Activated T-helper 17 cell treated with anti-CD3 and anti-CD28 coated beads, Interleukin-2, amount 50 U/mL, for 72 hours (primary cell): Measurements from ENCODE around the gene C9orf78. TPM values are rescaled to one million over a fixed set of nuclear protein-coding genes. Genes with fewer than 3 reads are reported as not detected.
A peak's percentile ranks its signal among the peaks of the same experiment; 100 is the strongest.

Source experiments
- ATAC-seq: fragments of 150-1000 bp; cut with Tn5 transposase; replicated peaks from 2 replicates; pipeline ENCODE4 v1.10.0; 2021; ENCODE audit warnings: mild to moderate bottlenecking, moderate library complexity
- H3K27ac Mint-ChIP-seq: one replicate; pipeline ENCODE4 v1.8.0; 2022; ENCODE audit warnings: mixed read lengths
- H3K27me3 Mint-ChIP-seq: one replicate; pipeline ENCODE4 v1.8.0; 2022; ENCODE audit warnings: mixed read lengths
- H3K36me3 Mint-ChIP-seq: one replicate; pipeline ENCODE4 v1.8.0; 2022; ENCODE audit warnings: low read depth, mild to moderate bottlenecking, mixed read lengths
- H3K4me1 Mint-ChIP-seq: one replicate; pipeline ENCODE4 v1.8.0; 2022; ENCODE audit warnings: mixed read lengths
- H3K4me3 Mint-ChIP-seq: one replicate; pipeline ENCODE4 v1.8.0; 2022; ENCODE audit warnings: mild to moderate bottlenecking, mixed read lengths
- H3K9me3 Mint-ChIP-seq: one replicate; pipeline ENCODE4 v1.8.0; 2022; ENCODE audit warnings: mixed read lengths
- total RNA-seq, 2 donors: library from RNA; stranded (reverse); gene quantifications; one replicate each; pipeline ENCODE4 v1.2.3, GENCODE V29; 2022

C9orf78 gene
- total RNA-seq, 2 donors from 2014 or later = 23.4 to 73.3 TPM

- Mint-ChIP-seq H3K36me3 (peaks cover 94% of the 10 kb centered on the region), H3K27me3 (no peaks in the 10 kb centered on the region), H3K4me1 (peaks cover 19% of the 10 kb centered on the region)
Measured at GRCh38 chr9:129816501-129817435, 18.3 kb downstream of the C9orf78 start.

GRCh38 chr9:129815278-129815677 lies 19.8 kb downstream of the C9orf78 start:
- Mint-ChIP-seq H3K27me3 (no peaks in the 10 kb centered on the region), H3K36me3 (peaks cover 96% of the 10 kb centered on the region), H3K4me3 (no peak overlapping the region), H3K27ac (peak overlapping the region; percentile 73), H3K9me3 (no peaks in the 10 kb centered on the region), H3K4me1 (peaks cover 20% of the 10 kb centered on the region)
- ATAC-seq = no peak

More at GRCh38 chr9:129816501-129817435, 18.3 kb downstream of the C9orf78 start:
- no peak overlapping the region for H3K27ac Mint-ChIP-seq
- H3K9me3 Mint-ChIP-seq = no peaks in the 10 kb centered on the region
- no peak for ATAC-seq
- no peak overlapping the region for H3K4me3 Mint-ChIP-seq

DNA sequence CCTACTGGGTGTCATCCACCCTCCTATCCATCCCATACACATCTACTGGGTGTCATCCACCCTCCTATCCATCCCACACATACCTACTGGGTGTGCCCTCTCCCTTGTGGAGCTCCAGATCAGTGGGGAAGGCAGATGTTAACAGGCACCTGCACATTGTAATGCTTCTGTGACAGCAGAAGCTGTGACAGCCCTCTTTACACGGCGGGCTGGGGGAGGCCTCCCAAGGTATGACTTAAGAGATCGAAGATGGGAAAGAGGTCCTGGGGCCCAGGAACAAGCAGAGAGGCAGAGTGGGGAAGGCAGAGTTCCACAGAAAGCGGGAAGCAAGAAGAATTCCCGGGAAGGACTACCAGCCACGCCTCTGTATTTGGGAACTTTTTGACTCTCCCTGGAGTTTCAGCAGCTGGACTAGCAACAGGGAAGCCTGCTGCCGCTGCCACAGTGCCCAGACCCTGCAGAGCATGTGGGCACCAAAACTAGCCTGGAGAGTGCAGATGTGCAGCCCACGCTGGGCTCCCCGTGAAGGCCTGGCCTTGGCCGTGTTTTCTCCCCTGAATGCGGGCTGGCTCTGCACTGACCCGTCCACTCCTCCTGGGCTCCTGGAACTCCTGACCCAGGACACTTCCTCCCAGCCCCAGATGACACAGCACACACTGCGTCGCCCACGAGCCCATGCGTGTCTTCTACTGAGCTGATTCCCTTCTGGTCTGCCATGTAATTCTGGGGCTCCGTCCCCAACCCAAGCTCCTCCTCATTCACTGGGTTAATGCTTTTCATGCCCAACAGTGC lies 20.4 kb downstream of the C9orf78 start:
- peaks cover 99% of the 10 kb centered on the region for H3K36me3 Mint-ChIP-seq
- H3K4me3 Mint-ChIP-seq = no peak overlapping the region

DNA sequence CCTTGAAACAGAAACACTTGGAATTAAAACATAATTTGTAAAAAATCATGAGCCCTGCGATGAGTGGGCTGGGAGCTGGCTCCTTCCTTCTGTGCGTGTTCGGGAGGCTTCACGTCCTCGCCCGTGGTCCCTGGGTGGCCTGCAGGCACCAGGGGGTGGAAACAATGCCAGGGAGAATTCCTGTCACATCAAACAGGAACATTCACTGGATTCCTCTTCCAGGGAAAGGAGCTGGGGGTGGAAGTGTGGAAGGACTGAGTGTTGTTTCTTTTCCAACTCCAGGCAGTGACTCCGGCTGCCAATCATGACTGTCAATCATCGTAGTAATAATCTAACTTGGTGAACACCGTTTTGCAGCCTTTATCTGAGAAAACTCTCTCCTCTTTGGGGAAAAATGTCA lies 21.4 kb downstream of the C9orf78 start:
- Mint-ChIP-seq H3K4me1 (peaks cover 20% of the 10 kb centered on the region), H3K36me3 (peaks cover 100% of the 10 kb centered on the region), H3K27me3 (no peaks in the 10 kb centered on the region), H3K27ac (no peak overlapping the region), H3K9me3 (no peaks in the 10 kb centered on the region), H3K4me3 (no peak overlapping the region)
- ATAC-seq = no peak

More for the DNA sequence above, 20.4 kb downstream of the C9orf78 start:
- no peaks in the 10 kb centered on the region for H3K9me3 Mint-ChIP-seq
- no peaks in the 10 kb centered on the region for H3K27me3 Mint-ChIP-seq
- no peak for ATAC-seq
- peaks cover 20% of the 10 kb centered on the region for H3K4me1 Mint-ChIP-seq
- peak overlapping the region; percentile 73 for H3K27ac Mint-ChIP-seq

DNA sequence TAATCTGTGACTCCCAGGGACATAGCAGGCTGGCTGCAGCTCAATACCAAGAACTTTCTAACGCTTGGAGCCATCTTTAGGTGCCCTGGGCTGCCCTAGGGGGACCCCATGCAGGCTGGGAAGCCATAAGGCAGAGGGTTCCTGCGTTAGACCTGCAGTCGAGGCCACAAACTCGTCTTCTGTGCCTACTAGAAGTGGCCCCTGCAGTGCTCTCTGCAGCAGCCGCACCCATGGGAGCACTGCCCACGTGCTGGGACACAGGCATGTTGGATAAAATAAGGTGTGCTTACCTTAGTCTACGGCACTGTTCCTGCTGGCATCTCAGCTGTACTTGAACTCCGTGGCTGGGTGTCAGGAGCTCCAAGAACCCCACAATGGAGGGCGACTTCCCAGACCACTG lies 22.7 kb downstream of the C9orf78 start:
- Mint-ChIP-seq H3K9me3 (no peaks in the 10 kb centered on the region), H3K4me3 (peak overlapping the region; percentile 48), H3K27ac (peak overlapping the region; percentile 69), H3K27me3 (no peaks in the 10 kb centered on the region), H3K4me1 (peaks cover 20% of the 10 kb centered on the region), H3K36me3 (peaks cover 100% of the 10 kb centered on the region)
- no peak for ATAC-seq

DNA sequence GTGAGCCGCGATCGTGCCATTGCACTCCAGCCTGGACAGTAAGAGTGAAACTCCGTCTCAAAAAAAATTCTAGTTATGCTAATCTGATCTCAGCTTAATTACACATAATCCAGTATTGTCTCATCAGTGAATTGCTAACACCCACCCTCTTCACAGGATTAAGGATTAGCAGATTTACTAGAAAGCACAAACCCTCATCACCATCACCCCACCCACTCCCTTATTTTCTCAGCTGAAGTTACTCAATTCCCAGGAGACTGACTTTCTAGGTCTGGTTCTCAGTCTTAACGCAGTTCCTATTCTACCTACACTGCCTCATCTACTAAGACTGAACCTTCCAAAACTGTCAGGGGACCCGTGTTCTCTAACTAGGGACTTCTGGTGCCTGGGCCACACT lies 23.1 kb downstream of the C9orf78 start:
- Mint-ChIP-seq H3K9me3 (no peaks in the 10 kb centered on the region), H3K27me3 (no peaks in the 10 kb centered on the region), H3K4me1 (peaks cover 24% of the 10 kb centered on the region), H3K4me3 (peak overlapping the region; percentile 48), H3K27ac (peak overlapping the region; percentile 69), H3K36me3 (peaks cover 100% of the 10 kb centered on the region)
- peak; percentile 89 for ATAC-seq

GRCh38 chr9:129810788-129811187 lies 24.3 kb downstream of the C9orf78 start:
- Mint-ChIP-seq H3K4me1 (peaks cover 28% of the 10 kb centered on the region), H3K27ac (no peak overlapping the region), H3K36me3 (peaks cover 100% of the 10 kb centered on the region), H3K27me3 (no peaks in the 10 kb centered on the region), H3K9me3 (no peaks in the 10 kb centered on the region), H3K4me3 (no peak overlapping the region)
- no peak for ATAC-seq

DNA sequence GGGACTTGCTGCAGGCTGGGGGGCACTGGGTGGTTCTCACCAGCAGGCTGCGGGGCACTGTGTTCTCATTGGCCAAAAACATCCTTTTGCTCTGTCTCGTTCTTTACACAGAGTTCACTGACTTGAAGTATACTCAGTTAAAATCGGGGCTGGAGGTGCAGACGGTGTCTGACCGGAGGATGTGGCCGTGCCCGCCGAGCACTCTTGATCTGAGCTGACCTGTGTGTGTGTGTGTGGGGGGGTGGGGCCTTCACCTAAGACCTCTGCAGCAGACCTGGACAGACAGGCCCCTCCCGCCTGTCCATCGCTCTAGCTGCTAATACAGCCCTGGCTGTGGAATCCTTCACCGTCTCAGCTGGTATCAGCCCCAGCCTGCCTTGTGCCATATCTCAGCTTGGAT lies 25.0 kb downstream of the C9orf78 start:
- Mint-ChIP-seq H3K9me3 (no peaks in the 10 kb centered on the region), H3K4me3 (no peak overlapping the region), H3K27me3 (no peaks in the 10 kb centered on the region), H3K4me1 (peaks cover 27% of the 10 kb centered on the region), H3K27ac (no peak overlapping the region), H3K36me3 (peaks cover 100% of the 10 kb centered on the region)
- ATAC-seq = no peak

DNA sequence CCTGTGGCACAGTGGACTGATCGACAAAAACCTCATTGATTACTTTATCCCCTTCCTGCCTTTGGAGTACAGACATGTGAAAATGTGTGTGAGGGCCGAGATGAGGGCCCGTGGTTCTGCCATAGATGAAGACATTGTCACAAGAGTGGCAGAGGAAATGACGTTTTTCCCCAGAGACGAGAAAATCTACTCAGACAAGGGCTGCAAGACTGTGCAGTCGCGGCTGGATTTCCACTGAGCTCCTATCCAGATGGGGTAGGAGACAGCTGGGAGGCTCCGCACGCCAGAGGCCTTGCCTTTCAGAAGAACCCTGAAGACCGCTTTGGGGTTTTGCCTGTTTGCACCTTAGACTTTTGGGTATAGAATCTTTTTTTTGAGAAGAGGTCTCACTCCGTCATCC lies 25.7 kb downstream of the C9orf78 start:
- ATAC-seq = no peak
- no peaks in the 10 kb centered on the region for H3K9me3 Mint-ChIP-seq
- H3K4me3 Mint-ChIP-seq = no peak overlapping the region
- peaks cover 23% of the 10 kb centered on the region for H3K4me1 Mint-ChIP-seq
- H3K36me3 Mint-ChIP-seq = peaks cover 99% of the 10 kb centered on the region
- no peak overlapping the region for H3K27ac Mint-ChIP-seq
- no peaks in the 10 kb centered on the region for H3K27me3 Mint-ChIP-seq

DNA sequence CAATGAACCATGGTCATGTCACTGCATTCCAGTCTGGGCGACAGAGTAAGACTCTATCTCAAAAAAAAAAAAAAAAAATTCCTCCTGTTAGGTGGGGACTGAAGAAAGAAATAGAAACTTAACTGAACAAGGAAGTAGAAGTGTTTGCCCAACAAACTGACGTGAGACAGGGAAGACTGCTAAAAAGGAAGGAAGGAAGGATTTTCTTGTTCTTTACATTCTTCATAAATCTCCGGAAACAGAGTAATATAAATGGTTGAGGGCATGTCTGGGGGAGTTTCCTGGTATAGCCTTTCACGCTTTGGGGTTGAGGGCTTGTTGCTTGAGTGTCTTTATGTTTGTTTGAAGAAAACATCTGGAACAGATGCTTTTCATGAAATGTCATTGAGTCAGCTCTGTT lies 29.0 kb downstream of the C9orf78 start:
- peaks cover 73% of the 10 kb centered on the region for H3K36me3 Mint-ChIP-seq
- H3K27ac Mint-ChIP-seq = peak overlapping the region; percentile 78
- H3K4me1 Mint-ChIP-seq = peaks cover 18% of the 10 kb centered on the region
- H3K4me3 Mint-ChIP-seq = peak overlapping the region; percentile 41
- no peak for ATAC-seq
- H3K27me3 Mint-ChIP-seq = no peaks in the 10 kb centered on the region
- no peaks in the 10 kb centered on the region for H3K9me3 Mint-ChIP-seq

GRCh38 chr9:129803676-129804060 lies 31.4 kb downstream of the C9orf78 start:
- Mint-ChIP-seq H3K27me3 (no peaks in the 10 kb centered on the region), H3K36me3 (peaks cover 49% of the 10 kb centered on the region), H3K4me1 (peaks cover 13% of the 10 kb centered on the region), H3K9me3 (no peaks in the 10 kb centered on the region), H3K4me3 (peak overlapping the region; percentile 80), H3K27ac (peak overlapping the region; percentile 56)
- peak; percentile 2 for ATAC-seq

DNA sequence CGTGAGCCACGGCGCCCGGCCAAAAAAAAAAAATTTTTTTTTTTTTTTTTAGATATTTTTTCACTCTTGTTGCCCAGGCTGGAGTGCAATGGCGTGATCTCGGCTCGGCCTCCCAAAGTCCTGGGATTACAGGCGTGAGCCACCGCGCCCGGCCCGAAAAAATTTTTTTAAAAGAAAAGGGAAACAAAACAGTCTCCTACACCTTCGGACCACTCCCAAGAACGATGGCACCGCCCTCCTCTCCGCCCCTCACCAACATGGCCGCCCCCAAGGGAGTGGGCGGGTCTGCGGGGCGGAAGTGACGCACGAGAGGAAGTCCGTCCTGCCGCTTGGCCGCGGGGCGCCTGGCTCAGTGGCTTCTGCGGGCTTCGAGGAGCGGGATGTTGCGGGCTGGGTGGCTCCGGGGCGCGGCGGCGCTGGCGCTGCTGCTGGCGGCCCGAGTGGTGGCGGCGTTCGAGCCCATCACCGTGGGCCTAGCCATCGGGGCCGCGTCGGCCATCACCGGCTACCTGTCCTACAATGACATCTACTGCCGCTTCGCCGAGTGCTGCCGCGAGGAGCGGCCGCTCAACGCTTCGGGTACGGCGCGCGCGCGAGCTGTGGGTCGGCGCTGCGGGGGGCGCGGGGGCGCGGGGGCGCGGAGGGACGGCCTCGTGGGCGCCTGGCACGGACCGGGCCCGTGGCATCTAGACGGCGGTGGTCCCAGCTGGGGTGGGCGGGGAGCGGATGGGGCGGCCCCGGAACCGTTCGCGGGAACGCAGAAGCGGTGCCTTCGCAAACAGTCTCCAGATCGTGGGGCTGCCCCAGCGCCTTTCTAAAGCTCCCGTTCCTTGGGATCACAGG lies 32.0 kb downstream of the C9orf78 start, which contains the start of gene TOR1B:
TSS of gene TOR1B (plus strand) at position 352 of the 843 bp plus-strand sequence. CDS start at position 381, 29 bp downstream.
- peaks cover 13% of the 10 kb centered on the region for H3K4me1 Mint-ChIP-seq
- H3K36me3 Mint-ChIP-seq = peaks cover 43% of the 10 kb centered on the region
- no peaks in the 10 kb centered on the region for H3K27me3 Mint-ChIP-seq
- peak within 1 kb of the TSS; percentile 80 for H3K4me3 Mint-ChIP-seq
- peak within 1 kb of the TSS; percentile 61 for H3K27ac Mint-ChIP-seq
- H3K9me3 Mint-ChIP-seq = no peaks in the 10 kb centered on the region
- ATAC-seq = peak; percentile 96

DNA sequence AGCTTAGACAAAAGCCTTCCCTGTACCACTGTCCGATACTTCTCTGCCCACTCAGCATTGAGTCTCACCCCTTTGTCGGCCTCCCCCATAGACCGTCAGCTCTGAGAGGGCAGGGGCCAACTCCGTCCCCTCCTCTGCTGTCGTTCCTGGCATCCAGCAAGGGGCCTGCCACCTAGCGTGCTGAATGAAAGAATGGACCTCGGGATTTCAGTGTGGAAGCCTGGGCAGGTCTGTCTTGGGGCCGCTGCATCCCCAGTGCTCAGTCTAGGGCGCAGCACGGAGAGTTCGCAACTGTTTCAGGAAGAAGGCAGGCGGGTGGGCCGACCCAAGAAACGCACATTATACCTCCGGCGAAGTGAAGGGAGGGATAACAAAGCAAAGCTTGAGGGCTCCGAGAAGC lies 33.6 kb downstream of the C9orf78 start:
- H3K27me3 Mint-ChIP-seq = no peaks in the 10 kb centered on the region
- H3K27ac Mint-ChIP-seq = peak overlapping the region; percentile 9
- peaks cover 27% of the 10 kb centered on the region for H3K36me3 Mint-ChIP-seq
- ATAC-seq = no peak
- peak overlapping the region; percentile 40 for H3K4me3 Mint-ChIP-seq
- peaks cover 7% of the 10 kb centered on the region for H3K4me1 Mint-ChIP-seq
- H3K9me3 Mint-ChIP-seq = no peaks in the 10 kb centered on the region

- Mint-ChIP-seq H3K27me3 (no peaks in the 10 kb centered on the region), H3K4me1 (peaks cover 6% of the 10 kb centered on the region), H3K27ac (no peak overlapping the region), H3K4me3 (no peak overlapping the region), H3K9me3 (no peaks in the 10 kb centered on the region), H3K36me3 (peaks cover 3% of the 10 kb centered on the region)
- no peak for ATAC-seq
Measured at GRCh38 chr9:129798973-129799372, 36.1 kb downstream of the C9orf78 start.
